Airway epithelial cell (primary cell): ENCODE measurements around the gene REG4. TPM values are rescaled to one million over a fixed set of nuclear protein-coding genes. Genes with fewer than 3 reads are reported as not detected.

Source experiments
- total RNA-seq: library from RNA; depleted of rRNA; stranded (reverse); fragments of >200 nt; gene quantifications from 2 replicates; pipeline ENCODE4 v1.2.3, GENCODE V29; 2015

The REG4 gene
- total RNA-seq: not detected in 2 replicates

DNA sequence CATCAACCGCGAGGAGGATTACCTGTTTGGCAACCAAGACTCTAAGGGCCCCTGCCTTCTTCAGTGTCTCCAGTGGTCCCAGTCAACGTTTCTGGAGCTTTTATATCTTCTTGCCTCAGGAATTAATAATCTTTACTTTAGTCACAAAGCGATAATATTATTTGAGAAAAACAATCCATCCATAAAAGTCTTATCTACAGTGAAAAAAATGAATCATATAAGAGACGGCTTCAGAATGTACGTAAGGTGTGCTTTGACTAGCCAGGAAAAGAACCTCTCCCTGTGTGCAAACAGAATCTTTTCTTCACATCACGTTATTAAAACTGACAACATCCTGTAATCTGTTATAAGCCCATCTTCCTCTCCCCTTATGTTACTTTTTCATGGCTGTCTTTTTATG, at the start of gene REG4:
REG4 (minus strand) TSS at position 74 of the 400 bp plus-strand sequence. CDS start 2,691 bp downstream, outside the sequence.

GRCh38 chr1:119768778-119769177, 42.5 kb downstream of the REG4 start, which contains the start of gene HMGCS2:
TSS of gene HMGCS2 (minus strand) at chr1:119768905. CDS start at chr1:119768844, 61 bp downstream.

Other genes with a start within 250 kb of the REG4 start
- gene ZNF697, start 163.2 kb downstream of the REG4 start, total RNA-seq: 5.2 TPM in 2 replicates
- gene PHGDH, start 99.5 kb downstream of the REG4 start, total RNA-seq: 86.3 and 91.5 TPM in 2 replicates
- gene HMGCS2, start 42.6 kb downstream of the REG4 start, total RNA-seq: 0.46 and 1.1 TPM in 2 replicates
- 0.23 TPM in 1 of 2 replicates, not detected in the other for gene ADAM30, start 85.1 kb upstream of the REG4 start, total RNA-seq